Hippocampal formation (tissue), 2 donors: ENCODE results near the gene APOA4.

Experiments used
- DNase-seq, 2 donors: peaks; one replicate each; lab custom pipeline; 2025; lab: John Stamatoyannopoulos, UW

Gene APOA4

DNA sequence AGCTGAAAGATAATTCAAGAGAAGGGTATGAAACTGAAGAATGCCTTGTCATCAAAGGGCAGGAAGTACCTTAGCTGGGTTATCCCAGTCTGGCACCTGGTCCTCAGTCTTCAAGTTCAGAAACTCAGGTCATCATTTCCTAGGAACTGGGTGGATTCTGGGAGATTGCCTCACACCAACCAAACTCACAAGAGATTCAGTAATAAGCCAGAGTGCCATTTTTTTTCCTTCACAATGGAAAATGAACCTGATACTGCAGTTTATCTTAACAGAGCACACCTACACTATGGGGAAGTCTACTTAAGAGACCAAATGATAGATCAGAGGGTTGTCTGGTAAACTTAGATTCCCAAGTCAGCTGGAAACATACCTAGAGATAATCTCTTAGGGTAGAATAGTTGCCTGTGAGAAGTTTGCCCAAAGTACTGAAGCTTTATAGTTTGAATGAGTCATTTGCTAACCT, 46.6 kb downstream of the APOA4 start:
- no peak for DNase-seq

DNA sequence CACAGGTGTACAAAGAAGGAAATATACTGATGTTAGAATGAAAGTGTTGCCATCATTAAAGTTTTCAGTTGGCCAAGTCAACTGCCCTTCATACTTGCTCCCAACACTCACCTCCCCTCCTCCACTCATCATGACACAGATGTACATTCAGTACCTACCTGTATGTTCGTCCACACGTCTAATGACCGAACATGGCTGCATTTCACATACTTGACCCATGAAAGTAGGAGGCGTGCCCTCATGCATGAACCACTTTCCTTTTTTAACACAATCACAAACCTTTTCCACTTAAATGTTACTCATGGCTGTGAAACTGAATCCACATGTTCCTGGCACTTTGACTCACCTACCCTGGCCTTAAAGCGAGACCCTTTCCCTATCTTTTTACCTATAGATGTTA, 47.1 kb downstream of the APOA4 start:
- DNase-seq = no peak

DNA sequence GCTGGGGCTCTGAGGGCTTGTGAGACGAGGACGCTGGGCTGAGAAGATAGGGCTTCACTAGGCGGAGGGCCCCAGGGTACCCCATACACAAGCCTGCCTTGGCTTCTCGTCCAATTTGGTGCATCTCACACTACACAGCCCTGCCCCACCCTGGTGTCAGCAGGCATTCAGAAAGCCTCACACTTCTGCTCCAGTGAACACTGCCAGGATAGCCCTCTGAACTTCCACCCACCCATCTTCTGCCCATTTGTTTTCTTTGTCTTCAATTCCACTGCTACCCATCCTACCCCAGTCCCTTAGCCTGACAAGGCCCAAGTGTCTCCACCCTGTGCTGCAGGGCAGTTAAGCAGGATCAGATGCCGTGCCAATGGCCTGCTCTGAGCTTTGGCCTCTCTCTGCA, 48.4 kb downstream of the APOA4 start:
- DNase-seq = no peak

DNA sequence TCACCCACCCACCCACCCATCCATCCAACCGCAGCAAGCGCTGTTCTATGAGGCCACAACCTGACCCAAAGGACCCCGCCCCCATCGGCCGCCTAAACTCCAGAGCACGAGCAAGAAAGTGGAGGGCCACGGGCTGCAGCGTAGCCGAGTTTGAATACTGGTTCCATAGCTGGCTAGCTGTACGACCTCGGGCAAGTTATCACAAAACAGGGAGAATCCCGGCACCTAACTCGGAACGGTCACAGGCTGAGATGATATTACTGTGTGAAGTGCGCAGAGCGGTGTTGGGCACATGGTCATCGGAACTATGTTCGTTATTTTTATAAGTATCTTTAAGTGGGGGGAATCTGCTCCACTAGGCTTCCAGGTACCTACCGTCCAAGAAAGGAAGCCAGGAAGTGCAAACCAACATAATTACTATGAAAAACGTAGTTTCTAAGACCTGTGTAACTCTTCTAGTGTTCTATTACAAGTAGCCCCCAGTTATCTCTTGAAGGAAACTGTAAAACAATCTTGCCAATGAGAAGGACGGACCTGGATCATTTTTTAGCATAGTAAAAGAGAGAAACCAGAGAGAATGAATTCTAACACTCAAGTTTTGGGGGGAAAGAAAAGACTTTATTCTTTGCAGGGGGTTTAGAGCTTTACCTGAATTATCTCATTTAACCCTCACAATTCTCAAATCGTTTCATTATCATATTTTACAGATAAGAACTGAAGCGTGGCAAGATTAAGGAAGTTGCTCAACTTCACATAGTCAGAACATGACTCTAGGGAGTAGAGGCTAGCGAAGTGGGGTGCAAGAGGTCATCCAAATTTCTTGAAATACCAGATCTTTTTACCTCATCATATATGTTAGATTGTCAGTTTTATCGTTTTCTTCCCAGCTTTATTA, 49.7 kb downstream of the APOA4 start:
- no peak for DNase-seq

DNA sequence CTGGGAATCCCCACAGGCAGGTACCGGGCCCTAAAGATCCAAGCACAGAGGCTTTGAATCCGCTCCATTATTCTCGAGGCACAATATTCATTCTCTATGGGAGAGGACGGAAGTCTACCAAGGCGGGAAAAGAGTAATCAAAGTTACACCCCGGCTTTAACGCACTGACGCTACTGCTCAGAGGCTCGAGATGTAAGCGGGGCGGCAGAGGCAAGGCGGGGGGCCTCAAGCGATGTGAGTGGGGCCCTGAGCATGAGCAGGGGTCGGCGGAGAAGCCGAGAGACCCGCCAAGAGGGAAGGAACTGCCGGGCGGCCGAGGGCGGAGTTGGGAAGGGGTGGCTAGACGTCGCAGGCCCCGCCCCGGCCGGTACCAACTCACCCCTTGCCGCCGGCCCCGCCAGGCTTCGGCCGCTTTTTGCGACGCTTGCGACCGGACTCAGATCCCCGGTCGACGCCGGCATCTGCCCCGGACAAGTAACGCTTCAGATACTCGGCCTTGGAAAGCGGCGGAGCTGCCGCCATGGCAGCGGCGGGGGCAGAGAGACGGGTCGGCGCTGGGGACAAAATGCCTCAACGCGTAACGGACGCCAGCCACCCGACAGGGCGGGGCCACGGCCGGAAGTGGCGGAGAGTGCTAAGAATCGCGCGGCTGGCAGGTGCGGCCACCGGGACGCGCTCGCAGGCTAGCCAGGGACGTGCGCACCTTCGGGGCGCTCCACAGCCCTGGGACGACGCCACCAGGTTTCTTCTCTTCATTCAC, 50.5 kb downstream of the APOA4 start, which contains the start of gene BUD13:
BUD13 (minus strand) TSS at position 545 of the 760 bp plus-strand sequence; CDS start at position 522, 23 bp downstream.
- DNase-seq = peak; percentile 82 to 89

DNA sequence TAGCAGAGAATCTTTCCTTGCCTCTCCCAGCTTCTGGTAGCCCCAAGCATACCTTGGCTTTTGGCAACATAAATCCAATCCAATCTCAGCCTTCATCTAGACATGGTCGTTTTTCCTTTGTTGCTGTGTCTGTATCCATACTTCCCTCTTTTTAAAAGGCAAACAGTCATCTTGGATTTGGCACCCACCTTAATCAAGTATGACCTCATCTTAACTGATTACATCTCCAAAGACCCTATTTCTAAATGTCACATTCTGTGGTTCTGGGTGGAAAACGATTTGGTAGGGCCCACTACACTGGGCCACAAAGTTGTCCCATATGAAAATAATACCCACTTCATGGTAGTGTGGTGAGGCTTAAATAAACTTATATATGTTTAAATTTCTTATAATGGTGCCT, 51.2 kb downstream of the APOA4 start:
- no peak for DNase-seq
